ENCODE data around the gene LARP6.

- TF ChIP-seq SMC3 (IDR thresholded peaks at IDR 0.05; ENCODE audit: low read depth, low read length), result no peak
- TF ChIP-seq POLR2A (IDR thresholded peaks at IDR 0.05; ENCODE audit: low read depth, low read length), result no peak
Observed at GRCh38 chr15:70882361-70882760, 28.4 kb upstream of the LARP6 start.

All from IMR-90 (cell line).